Measurements from ENCODE around the gene MMRN1.

The MMRN1 gene

GRCh38 chr4:89949782-89950387, 55.2 kb downstream of the MMRN1 start:
- Mint-ChIP-seq H3K9me3 (no peaks in the 10 kb centered on the region), H3K4me1 (no peaks in the 10 kb centered on the region), H3K4me3 (no peak overlapping the region), H3K36me3 (no peaks in the 10 kb centered on the region), H3K27ac (no peak overlapping the region)
- DNase-seq (ENCODE audit: low spot score in 2 of 2) (no peak), ATAC-seq (no peak)

- Mint-ChIP-seq H3K36me3 (no peaks in the 10 kb centered on the region), H3K4me3 (no peak overlapping the region), H3K4me1 (no peaks in the 10 kb centered on the region), H3K9me3 (no peaks in the 10 kb centered on the region), H3K27ac (no peak overlapping the region)
- ATAC-seq (no peak), DNase-seq (ENCODE audit: low spot score in 2 of 2) (no peak)
Observed at GRCh38 chr4:89952458-89952857, 57.8 kb downstream of the MMRN1 start.

GRCh38 chr4:89954906-89955695, 60.4 kb downstream of the MMRN1 start:
- Mint-ChIP-seq H3K36me3 (no peaks in the 10 kb centered on the region), H3K4me1 (no peaks in the 10 kb centered on the region), H3K9me3 (no peaks in the 10 kb centered on the region), H3K4me3 (no peak overlapping the region), H3K27ac (no peak overlapping the region)
- ATAC-seq (no peak), DNase-seq (ENCODE audit: low spot score in 2 of 2) (no peak)

- no peak overlapping the region for H3K4me3 Mint-ChIP-seq
- ATAC-seq (no peak), DNase-seq (ENCODE audit: low spot score in 2 of 2) (no peak)
- H3K4me1 Mint-ChIP-seq: no peaks in the 10 kb centered on the region
- no peak overlapping the region for H3K27ac Mint-ChIP-seq
- H3K9me3 Mint-ChIP-seq: no peaks in the 10 kb centered on the region
- H3K36me3 Mint-ChIP-seq: no peaks in the 10 kb centered on the region
Observed at GRCh38 chr4:89957046-89957926, 62.6 kb downstream of the MMRN1 start.

- H3K9me3 Mint-ChIP-seq: no peaks in the 10 kb centered on the region
- H3K4me1 Mint-ChIP-seq: no peaks in the 10 kb centered on the region
- no peaks in the 10 kb centered on the region for H3K36me3 Mint-ChIP-seq
- no peak overlapping the region for H3K27ac Mint-ChIP-seq
- ATAC-seq (no peak), DNase-seq (ENCODE audit: low spot score in 2 of 2) (no peak)
- no peak overlapping the region for H3K4me3 Mint-ChIP-seq
Observed at GRCh38 chr4:89981789-89982334, 87.2 kb downstream of the MMRN1 start.

- Mint-ChIP-seq H3K27ac (no peak overlapping the region), H3K4me3 (no peak overlapping the region), H3K9me3 (peaks cover 8% of the 10 kb centered on the region), H3K36me3 (no peaks in the 10 kb centered on the region), H3K4me1 (no peaks in the 10 kb centered on the region)
- ATAC-seq (no peak), DNase-seq (ENCODE audit: low spot score in 2 of 2) (no peak)
Observed at GRCh38 chr4:89988268-89988667, 93.6 kb downstream of the MMRN1 start.

- DNase-seq (ENCODE audit: low spot score in 2 of 2) (no peak), ATAC-seq (no peak)
- peaks cover 8% of the 10 kb centered on the region for H3K9me3 Mint-ChIP-seq
- H3K4me3 Mint-ChIP-seq: no peak overlapping the region
- no peak overlapping the region for H3K27ac Mint-ChIP-seq
- H3K4me1 Mint-ChIP-seq: no peaks in the 10 kb centered on the region
- H3K36me3 Mint-ChIP-seq: no peaks in the 10 kb centered on the region
Observed at GRCh38 chr4:89992744-89993143, 98.1 kb downstream of the MMRN1 start.

GRCh38 chr4:89994176-89994873, 99.7 kb downstream of the MMRN1 start:
- DNase-seq (ENCODE audit: low spot score in 2 of 2) (no peak), ATAC-seq (no peak)
- no peak overlapping the region for H3K27ac Mint-ChIP-seq
- no peak overlapping the region for H3K4me3 Mint-ChIP-seq
- no peaks in the 10 kb centered on the region for H3K4me1 Mint-ChIP-seq
- H3K36me3 Mint-ChIP-seq: no peaks in the 10 kb centered on the region
- no peaks in the 10 kb centered on the region for H3K9me3 Mint-ChIP-seq

- ATAC-seq (no peak), DNase-seq (ENCODE audit: low spot score in 2 of 2) (no peak)
- Mint-ChIP-seq H3K27ac (no peak overlapping the region), H3K36me3 (no peaks in the 10 kb centered on the region), H3K4me1 (no peaks in the 10 kb centered on the region), H3K4me3 (no peak overlapping the region), H3K9me3 (no peaks in the 10 kb centered on the region)
Observed at GRCh38 chr4:89995006-89995405, 100.4 kb downstream of the MMRN1 start.

- no peak for ATAC-seq
- Mint-ChIP-seq H3K4me3 (no peak overlapping the region), H3K4me1 (no peaks in the 10 kb centered on the region), H3K27ac (no peak overlapping the region), H3K9me3 (no peaks in the 10 kb centered on the region), H3K36me3 (no peaks in the 10 kb centered on the region)
- no peak for DNase-seq (ENCODE audit: low spot score in 2 of 2)
Observed at GRCh38 chr4:89995814-89996213, 101.2 kb downstream of the MMRN1 start.

- no peaks in the 10 kb centered on the region for H3K4me1 Mint-ChIP-seq
- H3K36me3 Mint-ChIP-seq: no peaks in the 10 kb centered on the region
- H3K4me3 Mint-ChIP-seq: no peak overlapping the region
- H3K27ac Mint-ChIP-seq: no peak overlapping the region
- no peak for DNase-seq (ENCODE audit: low spot score in 2 of 2)
- ATAC-seq: no peak
- no peaks in the 10 kb centered on the region for H3K9me3 Mint-ChIP-seq
Observed at GRCh38 chr4:89997171-89997704, 102.6 kb downstream of the MMRN1 start.

- no peak overlapping the region for H3K27ac Mint-ChIP-seq
- H3K4me3 Mint-ChIP-seq: no peak overlapping the region
- H3K4me1 Mint-ChIP-seq: no peaks in the 10 kb centered on the region
- H3K9me3 Mint-ChIP-seq: no peaks in the 10 kb centered on the region
- DNase-seq (ENCODE audit: low spot score in 2 of 2) (no peak), ATAC-seq (no peak)
- H3K36me3 Mint-ChIP-seq: no peaks in the 10 kb centered on the region
Observed at GRCh38 chr4:89998469-89999011, 103.9 kb downstream of the MMRN1 start.

GRCh38 chr4:90001023-90001422, 106.4 kb downstream of the MMRN1 start:
- Mint-ChIP-seq H3K4me1 (no peaks in the 10 kb centered on the region), H3K4me3 (no peak overlapping the region), H3K36me3 (no peaks in the 10 kb centered on the region), H3K9me3 (no peaks in the 10 kb centered on the region), H3K27ac (no peak overlapping the region)
- ATAC-seq (no peak), DNase-seq (ENCODE audit: low spot score in 2 of 2) (no peak)

GRCh38 chr4:90002441-90003062, 107.9 kb downstream of the MMRN1 start:
- ATAC-seq (no peak), DNase-seq (ENCODE audit: low spot score in 2 of 2) (no peak)
- Mint-ChIP-seq H3K4me1 (no peaks in the 10 kb centered on the region), H3K4me3 (no peak overlapping the region), H3K36me3 (no peaks in the 10 kb centered on the region), H3K9me3 (no peaks in the 10 kb centered on the region), H3K27ac (no peak overlapping the region)

Data from stimulated activated effector memory CD8-positive, alpha-beta T cell treated with anti-CD3 and anti-CD28 coated beads, Interleukin-12 subunit alpha, Interleukin-12 subunit beta, amount 100 ng/mL, for 72 hours (primary cell).